MM.1S (cell line): ENCODE measurements around the gene CLDN4.
A peak's percentile ranks its signal among the peaks of the same experiment; 100 is the strongest.

Experiments used
- EZH2phosphoT487 ChIP-seq: fragments of 300-600 bp; sonication (generic); IDR thresholded peaks from 2 replicates; pipeline ENCODE4 v1.6.1; 2018; ENCODE audit warnings: antibody characterized with exemption, low read length
- TF ChIP-seq, protein P1 (sequence below): fragments of 300-600 bp; sonication (generic); IDR thresholded peaks from 2 replicates; pipeline ENCODE4 v1.5.1; 2016; ENCODE audit warnings: antibody characterized with exemption, low read length, mixed read lengths

GRCh38 chr7:73865738-73866445 is 35.1 kb downstream of the CLDN4 start:
- TF ChIP-seq, protein P1, sequence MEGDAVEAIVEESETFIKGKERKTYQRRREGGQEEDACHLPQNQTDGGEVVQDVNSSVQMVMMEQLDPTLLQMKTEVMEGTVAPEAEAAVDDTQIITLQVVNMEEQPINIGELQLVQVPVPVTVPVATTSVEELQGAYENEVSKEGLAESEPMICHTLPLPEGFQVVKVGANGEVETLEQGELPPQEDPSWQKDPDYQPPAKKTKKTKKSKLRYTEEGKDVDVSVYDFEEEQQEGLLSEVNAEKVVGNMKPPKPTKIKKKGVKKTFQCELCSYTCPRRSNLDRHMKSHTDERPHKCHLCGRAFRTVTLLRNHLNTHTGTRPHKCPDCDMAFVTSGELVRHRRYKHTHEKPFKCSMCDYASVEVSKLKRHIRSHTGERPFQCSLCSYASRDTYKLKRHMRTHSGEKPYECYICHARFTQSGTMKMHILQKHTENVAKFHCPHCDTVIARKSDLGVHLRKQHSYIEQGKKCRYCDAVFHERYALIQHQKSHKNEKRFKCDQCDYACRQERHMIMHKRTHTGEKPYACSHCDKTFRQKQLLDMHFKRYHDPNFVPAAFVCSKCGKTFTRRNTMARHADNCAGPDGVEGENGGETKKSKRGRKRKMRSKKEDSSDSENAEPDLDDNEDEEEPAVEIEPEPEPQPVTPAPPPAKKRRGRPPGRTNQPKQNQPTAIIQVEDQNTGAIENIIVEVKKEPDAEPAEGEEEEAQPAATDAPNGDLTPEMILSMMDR = peak; percentile 45
- no peak for TF ChIP-seq EZH2phosphoT487
